WTC11 (cell line): ENCODE results near the gene ATP9B. TPM values are rescaled to one million over a fixed set of nuclear protein-coding genes. Genes with fewer than 3 reads are reported as not detected.

Experiments
- ATAC-seq: fragments of 200-7000 bp; cut with Tn5 transposase; 2 replicates; pipeline ENCODE4 v1.10.0; 2021; ENCODE audit warnings: mild to moderate bottlenecking, moderate library complexity
- CTCF ChIA-PET: fragments of 300-600 bp; sonication (Branson Sonifier 250); formaldehyde crosslinking; loops from one replicate; lab custom pipeline; 2021; ENCODE audit warnings: antibody characterized with exemption; lab: Charles Lee
- POLR2A ChIA-PET: fragments of 350-600 bp; sonication (Branson Sonifier 250); formaldehyde crosslinking; loops from one replicate; lab custom pipeline; 2021; ENCODE audit warnings: antibody characterized with exemption; lab: Charles Lee
- DNase-seq: peaks from one replicate; pipeline ENCODE4 v3.0.0; 2021; ENCODE audit warnings: low spot score
- H3K27ac Mint-ChIP-seq: 2 replicates; pipeline ENCODE4 v1.8.0; 2021; ENCODE audit warnings: mixed read lengths
- H3K27me3 Mint-ChIP-seq: 2 replicates; pipeline ENCODE4 v1.8.0; 2021; ENCODE audit warnings: low read depth, mild to moderate bottlenecking, moderate library complexity, mixed read lengths
- H3K36me3 Mint-ChIP-seq: 2 replicates; pipeline ENCODE4 v1.8.0; 2021; ENCODE audit warnings: mixed read lengths
- H3K4me1 Mint-ChIP-seq: 2 replicates; pipeline ENCODE4 v1.8.0; 2022; ENCODE audit warnings: mixed read lengths
- H3K4me3 Mint-ChIP-seq: 2 replicates; pipeline ENCODE4 v1.8.0; 2021; ENCODE audit warnings: mild to moderate bottlenecking, moderate library complexity, mixed read lengths
- H3K9me3 Mint-ChIP-seq: 2 replicates; pipeline ENCODE4 v1.8.0; 2021; ENCODE audit warnings: mixed read lengths
- AR ChIP-seq: fragments of 250-450 bp; sonication (Bioruptor Pico); IDR thresholded peaks from 2 replicates; pipeline ENCODE4 v1.9.0; 2021; ENCODE audit warnings: mild to moderate bottlenecking
- ATF3 ChIP-seq: sonication (generic); formaldehyde crosslinking; conservative IDR thresholded peaks from 2 replicates; pipeline ENCODE4 v1.8.1; 2022; ENCODE audit warnings: mild to moderate bottlenecking, missing genetic modification reagents
- CREB1 ChIP-seq: sonication (generic); formaldehyde crosslinking; IDR thresholded peaks from 2 replicates; pipeline ENCODE4 v1.8.0; 2023; ENCODE audit warnings: mild to moderate bottlenecking, missing genetic modification reagents
- ELF4 ChIP-seq: sonication (generic); formaldehyde crosslinking; IDR thresholded peaks from 2 replicates; pipeline ENCODE4 v1.8.1; 2022; ENCODE audit warnings: low read depth, mild to moderate bottlenecking, moderate library complexity, missing genetic modification reagents
- FOXJ3 ChIP-seq: sonication (generic); formaldehyde crosslinking; IDR thresholded peaks from 2 replicates; pipeline ENCODE4 v1.9.0; 2021; ENCODE audit warnings: missing genetic modification reagents, mild to moderate bottlenecking, borderline replicate concordance
- GTF2I ChIP-seq: fragments of 250-450 bp; sonication (Bioruptor Pico); conservative IDR thresholded peaks from 2 replicates; pipeline ENCODE4 v1.4.0; 2021; ENCODE audit warnings: mild to moderate bottlenecking
- KAT7 ChIP-seq: sonication (generic); formaldehyde crosslinking; IDR thresholded peaks from 2 replicates; pipeline ENCODE4 v1.8.1; 2023; ENCODE audit warnings: missing genetic modification reagents, mild to moderate bottlenecking, borderline replicate concordance
- MLX ChIP-seq: sonication (generic); formaldehyde crosslinking; IDR thresholded peaks from 2 replicates; pipeline ENCODE4 v1.8.1; 2023; ENCODE audit warnings: mild to moderate bottlenecking, missing genetic modification reagents, moderate library complexity
- MXD4 ChIP-seq: fragments of 250-450 bp; sonication (Bioruptor Pico); IDR thresholded peaks from 2 replicates; pipeline ENCODE4 v1.8.0; 2021; ENCODE audit warnings: mild to moderate bottlenecking, moderate library complexity, borderline replicate concordance
- TCF7 ChIP-seq: sonication (generic); formaldehyde crosslinking; IDR thresholded peaks from 2 replicates; pipeline ENCODE4 v1.8.0; 2022; ENCODE audit warnings: mild to moderate bottlenecking, low read depth, missing genetic modification reagents, moderate library complexity
- USF1 ChIP-seq: sonication (generic); formaldehyde crosslinking; IDR thresholded peaks from 2 replicates; pipeline ENCODE4 v1.8.0; 2022; ENCODE audit warnings: mild to moderate bottlenecking, missing genetic modification reagents
- ZNF219 ChIP-seq: sonication (generic); formaldehyde crosslinking; IDR thresholded peaks from 2 replicates; pipeline ENCODE4 v1.8.0; 2023; ENCODE audit warnings: missing genetic modification reagents, mild to moderate bottlenecking, borderline replicate concordance
- ZNF232 ChIP-seq: sonication (generic); formaldehyde crosslinking; IDR thresholded peaks from 2 replicates; pipeline ENCODE4 v1.8.0; 2022; ENCODE audit warnings: mild to moderate bottlenecking, missing genetic modification reagents
- ZNF423 ChIP-seq: fragments of 250-450 bp; sonication (Bioruptor Pico); IDR thresholded peaks from 2 replicates; pipeline ENCODE4 v2.1.2; 2022; ENCODE audit warnings: mild to moderate bottlenecking, moderate library complexity
- ZNF532 ChIP-seq: fragments of 250-450 bp; sonication (Bioruptor Pico); IDR thresholded peaks from 2 replicates; pipeline ENCODE4 v1.9.0; 2021; ENCODE audit warnings: mild to moderate bottlenecking, borderline replicate concordance
- total RNA-seq: library from RNA; stranded (reverse); gene quantifications from 3 replicates; pipeline ENCODE4 v1.2.3, GENCODE V29; 2021

Gene ATP9B
- total RNA-seq, 1 experiment from 2014 or later, result 19.0 TPM

GRCh38 chr18:79336556-79337142, 267.5 kb downstream of the ATP9B start:
- POLR2A ChIA-PET, result no interaction called here
- H3K4me1 Mint-ChIP-seq, result peaks cover 9% of the 10 kb centered on the region
- H3K4me3 Mint-ChIP-seq, result no peak overlapping the region
- no peak for DNase-seq
- H3K36me3 Mint-ChIP-seq, result peaks cover 17% of the 10 kb centered on the region
- H3K9me3 Mint-ChIP-seq, result peaks cover 5% of the 10 kb centered on the region; the same call in 1 of the 2 replicates
- H3K27ac Mint-ChIP-seq, result no peak overlapping the region
- CTCF ChIA-PET, result no interaction called here
- TF ChIP-seq MXD4 (CRISPR knock-in tag), result no peak
- no peak for TF ChIP-seq CREB1 (CRISPR knock-in tag)
- no peak for TF ChIP-seq ZNF232 (CRISPR knock-in tag)
- TF ChIP-seq ZNF423 (CRISPR knock-in tag), result no peak
- TF ChIP-seq ZNF532, result no peak
- no peak for TF ChIP-seq USF1 (CRISPR knock-in tag)
- TF ChIP-seq ATF3 (CRISPR knock-in tag), result no peak
- no peak for TF ChIP-seq FOXJ3 (CRISPR knock-in tag)
- no peak for TF ChIP-seq KAT7 (CRISPR knock-in tag)
- no peak for TF ChIP-seq TCF7 (CRISPR knock-in tag)
- no peak for TF ChIP-seq ELF4 (CRISPR knock-in tag)
- TF ChIP-seq MLX (CRISPR knock-in tag), result no peak
- no peak for TF ChIP-seq ZNF219 (CRISPR knock-in tag)
- no peak for ATAC-seq
- H3K27me3 Mint-ChIP-seq, result no peaks in the 10 kb centered on the region; the same call in 1 of the 2 replicates

GRCh38 chr18:79337184-79337583, 268.0 kb downstream of the ATP9B start:
- Mint-ChIP-seq H3K27me3 (no peaks in the 10 kb centered on the region; the same call in 1 of the 2 replicates), H3K27ac (no peak overlapping the region), H3K4me1 (peaks cover 6% of the 10 kb centered on the region), H3K9me3 (peaks cover 5% of the 10 kb centered on the region; the same call in 1 of the 2 replicates), H3K36me3 (peaks cover 14% of the 10 kb centered on the region), H3K4me3 (no peak overlapping the region)
- DNase-seq (no peak), ATAC-seq (no peak)
- ChIA-PET POLR2A (no interaction called here), CTCF (no interaction called here)
- TF ChIP-seq AR (CRISPR knock-in tag) (no peak), GTF2I (CRISPR knock-in tag) (no peak)
